Activated naive CD8-positive, alpha-beta T cell treated with anti-CD3 and anti-CD28 coated beads, Interleukin-2, amount 10 ng/mL, durations not matched to agents 7 days and 5 days (primary cell): ENCODE measurements around the gene MC1R. TPM values are rescaled to one million over a fixed set of nuclear protein-coding genes. Genes with fewer than 3 reads are reported as not detected.
"Not testable (repeated sequence)": the region's sequence is repeated elsewhere in the genome, so short reads cannot be mapped to it uniquely, and the experiment has no call there.

Experiments used
- ATAC-seq: fragments of 150-1000 bp; cut with Tn5 transposase; one replicate; pipeline ENCODE4 v1.10.0; 2021; ENCODE audit warnings: low read depth, moderate library complexity
- POLR2A ChIA-PET: fragments of 350-600 bp; sonication (Branson Sonifier 250); formaldehyde crosslinking; loops from one replicate; lab custom pipeline; 2021; ENCODE audit warnings: antibody characterized with exemption; lab: Charles Lee
- DNase-seq: peaks from one replicate; pipeline ENCODE4 v3.0.0; 2021
- H3K27ac Mint-ChIP-seq: one replicate; pipeline ENCODE4 v1.8.0; 2022; ENCODE audit warnings: mild to moderate bottlenecking, mixed read lengths
- H3K27me3 Mint-ChIP-seq: one replicate; pipeline ENCODE4 v1.8.0; 2022; ENCODE audit warnings: mild to moderate bottlenecking, moderate library complexity, mixed read lengths
- H3K36me3 Mint-ChIP-seq: one replicate; pipeline ENCODE4 v1.8.0; 2021; ENCODE audit warnings: mild to moderate bottlenecking, mixed read lengths
- H3K4me1 Mint-ChIP-seq: one replicate; pipeline ENCODE4 v1.8.0; 2021; ENCODE audit warnings: mixed read lengths
- H3K4me3 Mint-ChIP-seq: one replicate; pipeline ENCODE4 v1.8.0; 2022; ENCODE audit warnings: mild to moderate bottlenecking, moderate library complexity, mixed read lengths
- H3K9me3 Mint-ChIP-seq: one replicate; pipeline ENCODE4 v1.8.0; 2021; ENCODE audit warnings: mixed read lengths
- total RNA-seq, 2 experiments: library from RNA; stranded (reverse); gene quantifications; one replicate each; pipeline ENCODE4 v1.2.3, GENCODE V29; 2021

The MC1R gene
- total RNA-seq, 2 experiments from 2014 or later, result 5.8 to 7.4 TPM

GRCh38 chr16:89956505-89957215 lies 38.0 kb downstream of the MC1R start:
- no peaks in the 10 kb centered on the region for H3K9me3 Mint-ChIP-seq
- no peak for DNase-seq
- ATAC-seq, result no peak
- POLR2A ChIA-PET, result no interaction called here
- no peak overlapping the region for H3K27ac Mint-ChIP-seq
- H3K4me1 Mint-ChIP-seq, result peaks cover 3% of the 10 kb centered on the region
- H3K36me3 Mint-ChIP-seq, result peaks cover 2% of the 10 kb centered on the region
- no peak overlapping the region for H3K4me3 Mint-ChIP-seq
- H3K27me3 Mint-ChIP-seq, result no peaks in the 10 kb centered on the region

GRCh38 chr16:89957216-89957785 lies 38.6 kb downstream of the MC1R start:
- H3K4me1 Mint-ChIP-seq, result peaks cover 3% of the 10 kb centered on the region
- H3K36me3 Mint-ChIP-seq, result peaks cover 2% of the 10 kb centered on the region
- H3K9me3 Mint-ChIP-seq, result no peaks in the 10 kb centered on the region
- POLR2A ChIA-PET, result no interaction called here
- DNase-seq, result no peak
- no peaks in the 10 kb centered on the region for H3K27me3 Mint-ChIP-seq
- no peak for ATAC-seq
- no peak overlapping the region for H3K4me3 Mint-ChIP-seq
- no peak overlapping the region for H3K27ac Mint-ChIP-seq

GRCh38 chr16:89958068-89958467 lies 39.4 kb downstream of the MC1R start:
- ATAC-seq (no peak), DNase-seq (no peak)
- Mint-ChIP-seq H3K27ac (no peak overlapping the region), H3K9me3 (no peaks in the 10 kb centered on the region), H3K4me3 (no peak overlapping the region), H3K27me3 (no peaks in the 10 kb centered on the region), H3K36me3 (peaks cover 2% of the 10 kb centered on the region), H3K4me1 (peaks cover 3% of the 10 kb centered on the region)
- POLR2A ChIA-PET, result no interaction called here

- Mint-ChIP-seq H3K4me1 (peaks cover 2% of the 10 kb centered on the region), H3K27me3 (no peaks in the 10 kb centered on the region), H3K9me3 (no peaks in the 10 kb centered on the region), H3K4me3 (no peak overlapping the region), H3K27ac (no peak overlapping the region), H3K36me3 (peaks cover 2% of the 10 kb centered on the region)
- ATAC-seq, result no peak
- POLR2A ChIA-PET, result no interaction called here
- DNase-seq, result no peak
Observed at GRCh38 chr16:89958596-89958995, 39.9 kb downstream of the MC1R start.

- H3K9me3 Mint-ChIP-seq, result no peaks in the 10 kb centered on the region
- H3K36me3 Mint-ChIP-seq, result peaks cover 2% of the 10 kb centered on the region
- no peaks in the 10 kb centered on the region for H3K4me1 Mint-ChIP-seq
Observed at GRCh38 chr16:89960966-89961365, 42.3 kb downstream of the MC1R start.

GRCh38 chr16:89961920-89962319 lies 43.3 kb downstream of the MC1R start:
- Mint-ChIP-seq H3K4me1 (no peaks in the 10 kb centered on the region), H3K36me3 (peaks cover 2% of the 10 kb centered on the region), H3K9me3 (no peaks in the 10 kb centered on the region), H3K27ac (no peak overlapping the region), H3K4me3 (no peak overlapping the region), H3K27me3 (no peaks in the 10 kb centered on the region)
- no peak for ATAC-seq
- DNase-seq, result no peak
- POLR2A ChIA-PET, result no interaction called here

More at GRCh38 chr16:89960966-89961365, 42.3 kb downstream of the MC1R start:
- no peak overlapping the region for H3K4me3 Mint-ChIP-seq
- H3K27ac Mint-ChIP-seq, result no peak overlapping the region
- ATAC-seq, result no peak
- POLR2A ChIA-PET, result no interaction called here
- H3K27me3 Mint-ChIP-seq, result no peaks in the 10 kb centered on the region
- no peak for DNase-seq

GRCh38 chr16:89962754-89963498 lies 44.3 kb downstream of the MC1R start:
- no peaks in the 10 kb centered on the region for H3K9me3 Mint-ChIP-seq
- H3K36me3 Mint-ChIP-seq, result peaks cover 2% of the 10 kb centered on the region
- DNase-seq (no peak), ATAC-seq (no peak)
- no peaks in the 10 kb centered on the region for H3K27me3 Mint-ChIP-seq
- POLR2A ChIA-PET, result no interaction called here
- H3K4me1 Mint-ChIP-seq, result peaks cover 3% of the 10 kb centered on the region
- H3K27ac Mint-ChIP-seq, result no peak overlapping the region
- no peak overlapping the region for H3K4me3 Mint-ChIP-seq

GRCh38 chr16:89964201-89964600 lies 45.5 kb downstream of the MC1R start:
- POLR2A ChIA-PET, result no interaction called here

GRCh38 chr16:89965447-89966225 lies 47.0 kb downstream of the MC1R start:
- Mint-ChIP-seq H3K9me3 (peaks cover 2% of the 10 kb centered on the region), H3K36me3 (peaks cover 8% of the 10 kb centered on the region), H3K4me3 (no peak overlapping the region), H3K4me1 (peaks cover 6% of the 10 kb centered on the region), H3K27ac (no peak overlapping the region), H3K27me3 (no peaks in the 10 kb centered on the region)
- POLR2A ChIA-PET, result interaction anchor here (0.6 kb wide), 1 partner anchor 373 kb away, joined by 3 read pairs; no protein-coding TSS in a partner anchor
- ATAC-seq (no peak), DNase-seq (no peak)

More at GRCh38 chr16:89964201-89964600, 45.5 kb downstream of the MC1R start:
- H3K4me1 Mint-ChIP-seq, result peaks cover 3% of the 10 kb centered on the region
- no peak for ATAC-seq
- no peaks in the 10 kb centered on the region for H3K27me3 Mint-ChIP-seq
- DNase-seq, result no peak
- no peaks in the 10 kb centered on the region for H3K9me3 Mint-ChIP-seq
- no peaks in the 10 kb centered on the region for H3K36me3 Mint-ChIP-seq
- H3K27ac Mint-ChIP-seq, result no peak overlapping the region
- no peak overlapping the region for H3K4me3 Mint-ChIP-seq

- Mint-ChIP-seq H3K27ac (no peak overlapping the region), H3K4me1 (peaks cover 9% of the 10 kb centered on the region), H3K27me3 (no peaks in the 10 kb centered on the region), H3K9me3 (peaks cover 5% of the 10 kb centered on the region), H3K36me3 (peaks cover 10% of the 10 kb centered on the region), H3K4me3 (no peak overlapping the region)
- DNase-seq (no peak), ATAC-seq (no peak)
- POLR2A ChIA-PET, result no interaction called here
Observed at GRCh38 chr16:89966756-89967155, 48.1 kb downstream of the MC1R start.

- ATAC-seq, DNase-seq, H3K4me1 Mint-ChIP-seq, H3K9me3 Mint-ChIP-seq, POLR2A ChIA-PET, H3K27me3 Mint-ChIP-seq, H3K27ac Mint-ChIP-seq, H3K4me3 Mint-ChIP-seq: not testable (repeated sequence)
- peaks cover 10% of the 10 kb centered on the region for H3K36me3 Mint-ChIP-seq
Observed at GRCh38 chr16:89967436-89967835, 48.8 kb downstream of the MC1R start.

GRCh38 chr16:89968074-89968473 lies 49.4 kb downstream of the MC1R start:
- H3K27ac Mint-ChIP-seq, H3K4me1 Mint-ChIP-seq, H3K4me3 Mint-ChIP-seq, POLR2A ChIA-PET, ATAC-seq, H3K27me3 Mint-ChIP-seq, H3K9me3 Mint-ChIP-seq, DNase-seq: not testable (repeated sequence)
- peaks cover 10% of the 10 kb centered on the region for H3K36me3 Mint-ChIP-seq
